Right renal pelvis (tissue), 4 donors: ENCODE data around the gene EIPR1. TPM values are rescaled to one million over a fixed set of nuclear protein-coding genes. Genes with fewer than 3 reads are reported as not detected.
A peak's percentile ranks its signal among the peaks of the same experiment; 100 is the strongest.
"Not testable (repeated sequence)": the region's sequence is repeated elsewhere in the genome, so short reads cannot be mapped to it uniquely, and the experiment has no call there.

Experiments
- DNase-seq, 4 donors: peaks; one replicate each; pipeline ENCODE4 v3.0.0-alpha.2; 2013; ENCODE audit warnings: low read depth in 4 of 4, low spot score in 3 of 4, missing footprints in 1 of 4
- polyA plus RNA-seq, 4 donors: library from polyadenylated mRNA; unstranded; fragments of 120-200 nt; gene quantifications; one replicate each; pipeline ENCODE4 v1.2.1, GENCODE V29; 2013; ENCODE audit not compliant: insufficient read length in 4 of 4

EIPR1 gene
- polyA plus RNA-seq, 4 donors = 25.4 to 26.1 (median 25.6) TPM

DNA sequence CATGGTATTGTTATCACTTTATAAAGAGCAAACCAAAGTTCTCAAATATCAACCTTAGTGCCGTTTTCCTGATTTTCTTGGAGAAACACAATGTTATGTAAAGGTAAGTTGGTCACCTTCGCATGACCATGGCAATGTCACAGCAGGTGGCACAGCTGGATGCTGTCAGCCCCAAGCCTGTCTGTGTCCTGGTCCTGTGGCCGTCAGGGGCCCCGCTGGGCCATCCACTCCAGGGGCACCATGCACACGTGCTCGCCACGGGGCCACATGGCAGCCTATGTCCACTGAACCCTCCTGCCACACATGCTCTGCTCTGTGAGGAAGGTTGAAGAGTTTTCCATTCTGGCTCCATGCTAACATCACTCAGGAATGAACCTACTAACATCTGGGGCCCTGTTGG lies 85.9 kb downstream of the EIPR1 start:
- no peak for DNase-seq

DNA sequence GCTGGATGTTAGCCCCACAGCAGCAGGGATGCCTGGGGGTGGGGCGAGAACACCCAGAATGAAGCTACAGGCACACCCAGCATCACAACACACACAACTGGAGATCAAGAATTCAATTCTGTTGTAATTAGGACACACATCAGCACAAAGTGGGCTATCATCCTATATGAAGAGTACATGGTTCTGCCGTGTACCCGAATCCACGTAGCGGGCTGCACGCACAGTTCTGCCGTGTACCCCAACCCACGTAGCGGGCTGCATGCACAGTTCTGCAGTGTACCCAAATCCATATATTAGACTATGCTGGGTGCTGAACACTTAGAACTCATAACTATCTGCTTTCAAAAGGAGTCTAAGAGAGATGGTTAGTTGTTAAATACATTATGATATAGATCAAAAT lies 86.5 kb downstream of the EIPR1 start:
- DNase-seq = no peak

DNA sequence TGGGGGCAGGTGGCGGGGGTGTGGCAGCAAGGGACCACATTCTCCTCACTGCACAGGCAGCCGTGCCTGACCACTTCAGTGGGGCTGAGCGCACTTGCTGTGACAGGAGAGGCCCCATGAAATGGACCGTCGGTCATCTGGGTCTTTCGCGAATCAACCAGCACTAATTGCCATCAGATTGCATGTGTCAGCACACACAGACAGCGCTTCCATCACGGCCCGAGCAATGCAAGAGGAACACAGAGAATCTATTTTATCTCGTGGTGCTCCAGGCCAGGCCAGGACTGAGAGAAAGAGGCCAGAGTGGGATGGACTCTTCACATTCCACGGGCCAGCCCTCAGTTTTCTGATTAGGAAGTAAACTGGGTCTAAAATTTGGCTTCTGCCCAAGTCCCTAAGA lies 87.0 kb downstream of the EIPR1 start:
- no peak for DNase-seq

DNA sequence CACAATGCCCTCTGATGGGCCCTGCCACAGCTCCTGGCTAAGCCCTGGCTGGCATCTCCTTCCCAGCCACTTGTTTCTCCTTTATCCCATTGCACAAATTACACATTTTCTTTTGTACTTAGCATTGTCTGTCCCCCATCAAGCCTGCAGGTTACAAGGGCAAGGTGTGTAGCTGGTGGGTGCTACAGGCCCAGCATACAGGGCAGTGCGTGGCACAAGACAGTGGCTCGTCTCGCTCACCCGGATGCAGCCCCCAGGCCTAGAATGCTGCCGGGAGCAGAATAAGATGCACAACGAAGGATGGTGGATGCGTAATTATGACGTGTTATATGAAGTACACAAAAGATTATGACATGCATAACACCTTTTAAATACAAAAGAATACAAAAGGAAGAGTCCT lies 87.6 kb downstream of the EIPR1 start:
- no peak for DNase-seq

DNA sequence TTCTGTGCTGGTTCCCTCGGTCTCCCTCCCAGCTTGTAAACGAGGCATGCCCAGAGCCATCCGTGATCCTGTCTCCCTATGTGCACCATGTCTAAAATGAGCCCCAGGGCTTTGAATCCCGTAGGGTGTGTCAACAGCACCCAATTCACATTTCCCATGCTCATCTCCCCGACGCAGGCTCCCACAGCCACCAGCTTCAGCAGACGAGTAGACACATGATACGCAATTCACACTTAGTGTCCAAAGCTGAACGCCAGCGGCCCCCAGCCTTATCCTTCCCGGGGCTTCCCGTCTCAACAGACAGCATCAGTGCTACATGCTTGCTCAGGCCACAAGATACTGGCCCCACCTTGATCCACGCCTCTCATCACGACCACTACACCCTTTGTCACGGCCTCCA lies 88.1 kb downstream of the EIPR1 start:
- DNase-seq = no peak

DNA sequence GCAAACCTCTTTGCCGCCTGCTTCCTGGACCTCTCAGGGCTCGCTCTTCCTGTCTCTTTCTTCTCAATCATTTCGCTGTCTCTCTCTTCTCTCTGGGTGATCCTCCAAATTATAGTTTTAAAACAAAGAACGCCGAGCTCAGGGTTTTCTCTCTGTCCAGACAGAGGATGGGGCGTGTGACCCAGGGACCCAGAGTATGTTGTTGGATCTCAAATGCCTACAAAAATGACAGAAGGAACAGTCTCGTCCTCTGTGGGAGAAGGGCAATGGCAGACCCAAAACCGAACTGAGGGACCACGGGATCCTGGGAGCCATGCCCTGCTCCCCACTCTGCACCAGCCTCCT lies 88.5 kb downstream of the EIPR1 start:
- DNase-seq = no peak

DNA sequence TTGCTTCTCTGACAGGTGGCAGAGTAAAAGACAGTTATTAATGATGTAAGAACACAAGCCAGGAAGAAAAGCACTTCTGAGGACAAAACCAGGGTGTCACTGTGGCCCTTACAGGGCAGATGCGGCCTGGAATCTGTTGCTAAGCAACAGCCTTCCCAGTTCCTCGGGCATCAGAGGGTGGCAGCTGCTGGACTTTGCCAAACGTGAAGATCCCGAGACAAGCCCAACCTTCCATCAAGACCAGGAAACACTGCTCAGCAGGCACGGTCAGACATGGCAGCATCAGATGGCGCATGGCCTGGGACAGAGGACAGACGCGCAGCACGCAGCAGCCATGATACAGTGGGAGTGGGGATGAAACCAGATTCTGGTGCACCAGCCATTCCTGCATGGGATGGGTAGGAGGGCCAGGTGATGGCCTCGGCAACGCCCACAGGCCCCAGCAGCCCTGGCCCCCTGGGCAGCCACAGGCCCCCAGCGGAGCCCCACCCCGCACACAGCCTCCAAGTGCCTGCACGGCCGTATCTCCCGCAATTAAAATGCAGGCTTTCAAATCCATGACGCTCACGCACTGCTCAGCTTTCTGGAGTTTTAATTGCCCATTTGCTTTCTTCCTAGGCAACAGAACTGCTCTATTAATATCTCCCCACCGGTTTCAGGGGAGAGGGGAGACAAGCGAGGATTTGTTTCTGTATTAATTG lies 89.0 kb downstream of the EIPR1 start:
- DNase-seq = no peak

DNA sequence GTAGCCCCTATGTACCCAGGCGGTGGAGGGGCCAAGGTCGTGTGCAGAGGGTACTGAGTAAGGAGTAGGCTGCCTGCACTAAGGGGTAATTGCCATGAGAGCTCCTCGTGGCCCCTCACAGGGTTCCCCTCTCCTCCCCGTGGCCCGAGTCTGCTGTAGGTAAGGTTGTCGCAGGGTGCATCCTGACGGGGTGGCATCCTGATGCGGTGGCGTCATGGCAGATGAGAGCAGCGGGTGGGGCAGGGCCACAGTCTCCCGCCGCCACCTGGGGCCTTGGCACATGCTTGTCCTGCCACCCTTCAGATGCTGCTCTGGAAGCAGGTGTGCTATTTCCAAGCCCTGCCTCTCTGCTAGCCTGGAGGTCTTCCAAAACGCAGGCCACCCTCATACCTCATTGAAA lies 89.7 kb downstream of the EIPR1 start:
- no peak for DNase-seq

DNA sequence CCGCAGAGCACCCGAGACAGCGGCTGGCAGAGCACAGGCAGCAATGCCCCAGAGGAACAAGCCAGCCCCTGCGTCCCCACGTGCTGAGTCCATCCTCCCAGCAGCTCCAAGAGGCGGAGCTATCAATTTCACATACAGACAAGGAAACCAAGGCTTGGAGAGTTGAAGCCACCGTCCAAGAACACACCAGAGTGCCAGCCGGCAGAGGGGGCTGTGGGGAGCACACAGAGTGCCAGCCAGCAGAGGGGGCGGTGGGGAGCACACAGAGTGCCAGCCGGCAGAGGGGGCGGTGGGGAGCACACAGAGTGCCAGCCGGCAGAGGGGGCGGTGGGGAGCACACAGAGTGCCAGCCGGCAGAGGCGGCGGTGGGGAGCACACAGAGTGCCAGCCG lies 91.0 kb downstream of the EIPR1 start:
- DNase-seq = not testable (repeated sequence)

DNA sequence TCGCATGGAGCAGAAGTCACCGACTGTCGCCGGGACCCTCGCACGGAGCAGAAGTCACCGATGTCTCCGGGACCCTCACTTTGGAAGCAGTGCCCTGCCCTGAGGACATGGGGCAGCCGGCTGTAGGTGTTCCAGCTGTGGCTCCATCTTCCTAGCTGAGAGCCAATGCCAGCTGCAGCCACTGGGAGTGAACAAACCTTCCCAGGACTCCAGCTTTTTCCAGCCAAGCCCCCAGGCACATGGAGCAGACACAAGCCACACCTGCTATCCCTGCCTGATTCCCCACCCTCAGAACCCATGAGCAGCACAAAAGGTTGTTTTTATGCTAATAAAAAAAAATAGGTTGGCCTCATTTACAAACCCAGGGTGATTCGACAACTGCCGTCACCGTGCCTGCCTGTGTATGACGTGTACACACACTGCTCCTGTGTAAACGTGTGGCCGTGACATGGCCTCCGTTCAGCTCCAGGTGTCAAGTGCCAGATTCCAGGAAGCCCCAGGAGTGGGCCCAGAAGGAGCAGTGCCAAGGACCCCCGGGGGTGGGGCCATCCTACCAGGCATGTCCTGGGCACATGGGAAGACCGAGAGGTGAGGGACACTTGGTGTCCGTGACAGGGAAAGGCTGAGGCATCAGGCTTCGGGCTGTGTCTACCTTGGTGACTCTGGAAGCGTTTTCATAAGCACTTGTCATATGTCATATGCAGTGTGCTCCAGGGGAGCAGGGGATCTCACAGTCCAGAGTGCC lies 91.5 kb downstream of the EIPR1 start:
- no peak for DNase-seq

DNA sequence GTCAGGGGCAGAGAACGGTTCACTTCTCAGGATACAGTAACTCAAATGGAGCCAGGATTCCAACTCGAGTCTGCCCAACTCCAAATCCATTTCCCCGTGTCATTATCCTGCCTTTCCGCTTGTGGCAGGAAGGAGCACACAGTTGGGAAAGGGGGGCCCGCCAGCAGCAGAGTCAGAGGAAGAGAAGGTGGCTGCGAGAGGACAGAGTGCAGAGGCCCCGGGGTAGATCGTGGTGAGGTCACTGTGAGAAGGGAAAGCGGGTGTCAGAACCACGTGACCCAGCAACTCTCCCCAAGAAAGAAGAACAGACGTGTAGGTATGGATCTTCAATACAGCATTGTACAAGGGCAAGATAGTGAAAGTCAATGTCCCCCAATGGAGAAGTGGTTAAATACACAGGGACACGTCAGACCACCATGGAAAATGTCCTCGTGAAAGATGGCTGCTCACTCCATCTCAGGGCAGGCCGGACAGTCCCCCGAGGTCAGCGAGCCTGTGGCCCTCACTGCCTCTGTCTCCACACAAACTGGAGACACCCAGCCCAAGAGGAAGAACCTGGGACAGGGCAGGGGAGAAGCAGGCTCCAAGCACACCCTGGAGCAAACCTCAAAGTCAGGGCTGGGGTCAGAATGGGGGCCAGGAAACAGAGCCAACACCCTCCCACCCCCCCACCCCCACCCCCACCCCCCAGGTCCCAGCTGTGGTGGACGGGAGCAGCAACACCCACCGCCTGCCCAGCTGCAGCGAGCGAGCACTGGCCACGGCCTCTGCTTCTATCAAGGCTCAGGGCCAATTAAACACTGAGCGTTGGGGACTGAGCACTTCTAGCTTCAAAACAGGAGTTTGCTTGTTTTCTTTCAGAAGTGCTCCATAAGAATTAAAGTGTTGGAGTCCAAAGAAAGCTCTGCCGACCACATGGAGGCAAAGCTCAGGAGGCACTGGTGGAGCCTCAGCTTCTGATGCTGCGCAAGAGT lies 92.7 kb downstream of the EIPR1 start:
- no peak for DNase-seq

DNA sequence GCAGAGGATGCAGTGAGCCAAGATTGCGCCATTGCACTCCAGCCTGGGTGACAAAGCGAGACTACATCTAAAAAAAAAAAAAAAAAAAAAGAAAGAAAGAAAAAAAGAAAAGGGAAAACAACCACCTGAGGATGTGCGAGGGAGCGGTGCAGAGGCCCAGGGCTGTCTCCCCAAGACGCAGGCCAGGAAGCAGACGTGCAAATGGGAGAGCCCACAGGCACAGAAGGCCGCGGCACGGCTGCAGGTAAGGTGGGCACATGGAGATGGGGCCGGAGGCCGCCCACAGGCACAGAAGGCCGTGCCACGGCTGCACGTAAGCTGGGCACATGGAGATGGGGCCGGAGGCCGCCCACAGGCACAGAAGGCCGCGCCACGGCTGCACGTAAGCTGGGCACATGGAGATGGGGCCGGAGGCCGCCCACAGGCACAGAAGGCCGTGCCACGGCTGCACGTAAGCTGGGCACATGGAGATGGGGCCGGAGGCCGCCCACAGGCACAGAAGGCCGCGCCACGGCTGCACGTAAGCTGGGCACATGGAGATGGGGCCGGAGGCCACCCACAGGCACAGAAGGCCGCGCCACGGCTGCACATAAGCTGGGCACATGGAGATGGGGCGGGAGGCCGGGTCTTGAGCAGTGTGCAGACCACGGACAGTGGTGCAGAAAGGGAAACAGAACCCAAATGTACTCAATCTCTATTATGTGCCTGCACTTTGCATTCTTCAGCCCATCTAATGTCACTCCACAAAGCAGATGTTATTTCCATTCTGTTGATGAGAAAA lies 93.6 kb downstream of the EIPR1 start:
- DNase-seq = not testable (repeated sequence)

DNA sequence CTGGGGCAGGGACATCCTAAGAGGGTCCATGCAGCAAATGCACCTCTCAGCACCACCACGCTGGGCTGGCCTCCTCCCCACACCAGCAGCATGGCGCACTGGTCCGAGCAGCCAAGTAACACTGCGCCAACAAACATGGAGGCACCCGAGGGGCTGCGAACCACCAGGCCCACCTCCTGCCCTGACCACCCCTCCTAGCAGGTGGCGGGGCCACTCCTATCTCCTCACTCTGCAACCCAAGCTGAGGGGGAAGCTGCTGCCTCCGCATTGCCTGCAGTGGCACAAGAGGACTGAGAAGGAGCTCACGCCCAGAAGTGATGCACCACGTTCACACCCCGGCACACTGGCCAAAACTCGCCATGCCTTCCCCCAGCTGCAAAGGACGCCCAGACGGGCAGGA lies 94.4 kb downstream of the EIPR1 start:
- DNase-seq = no peak

DNA sequence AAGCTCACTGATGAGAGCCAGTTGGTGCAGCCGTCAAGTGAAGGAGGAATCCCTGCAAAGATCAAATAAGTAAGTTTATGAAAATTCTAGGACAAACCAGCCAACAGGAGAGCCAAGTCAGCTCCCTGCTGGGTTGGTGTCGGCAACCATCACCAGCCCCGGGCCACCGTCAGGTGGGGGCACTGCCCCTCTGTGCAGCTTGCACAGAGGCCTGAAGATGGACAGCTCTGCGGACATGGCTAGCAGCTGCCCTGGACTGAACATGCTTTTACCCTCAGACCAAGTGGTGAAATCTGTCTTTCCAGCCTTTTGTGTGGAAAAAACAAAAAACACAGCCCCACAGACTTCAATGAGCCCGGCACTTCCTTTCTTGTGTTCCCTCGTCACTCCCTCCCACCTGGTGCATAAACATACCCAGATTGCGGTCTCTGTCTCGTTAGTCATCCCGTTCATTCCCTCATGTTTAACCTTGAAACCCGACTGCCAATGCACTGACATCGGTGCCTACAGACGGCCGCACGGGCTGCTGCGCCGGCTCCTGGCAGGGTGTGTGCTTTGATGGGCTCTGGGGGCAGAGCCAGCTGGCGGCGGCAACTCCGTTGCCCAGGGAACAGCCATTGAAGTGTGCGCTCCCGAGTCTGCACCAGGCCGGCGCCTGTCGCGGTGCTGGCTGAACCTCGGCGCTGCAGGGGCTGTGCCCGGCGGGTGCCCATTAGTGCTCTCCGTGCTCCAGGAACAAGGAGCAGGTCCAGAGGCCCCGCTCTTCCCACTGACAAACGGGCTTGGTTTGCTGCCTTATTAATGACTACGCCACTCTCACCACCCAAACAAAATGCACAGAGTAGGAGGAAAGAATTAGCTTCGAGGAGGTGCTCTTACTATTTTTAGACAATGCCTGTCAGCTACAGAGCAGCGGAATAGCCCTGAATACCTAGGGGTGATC lies 95.3 kb downstream of the EIPR1 start:
- peak in 3 of 4 donors; percentile 40 to 59 (median 54) for DNase-seq

DNA sequence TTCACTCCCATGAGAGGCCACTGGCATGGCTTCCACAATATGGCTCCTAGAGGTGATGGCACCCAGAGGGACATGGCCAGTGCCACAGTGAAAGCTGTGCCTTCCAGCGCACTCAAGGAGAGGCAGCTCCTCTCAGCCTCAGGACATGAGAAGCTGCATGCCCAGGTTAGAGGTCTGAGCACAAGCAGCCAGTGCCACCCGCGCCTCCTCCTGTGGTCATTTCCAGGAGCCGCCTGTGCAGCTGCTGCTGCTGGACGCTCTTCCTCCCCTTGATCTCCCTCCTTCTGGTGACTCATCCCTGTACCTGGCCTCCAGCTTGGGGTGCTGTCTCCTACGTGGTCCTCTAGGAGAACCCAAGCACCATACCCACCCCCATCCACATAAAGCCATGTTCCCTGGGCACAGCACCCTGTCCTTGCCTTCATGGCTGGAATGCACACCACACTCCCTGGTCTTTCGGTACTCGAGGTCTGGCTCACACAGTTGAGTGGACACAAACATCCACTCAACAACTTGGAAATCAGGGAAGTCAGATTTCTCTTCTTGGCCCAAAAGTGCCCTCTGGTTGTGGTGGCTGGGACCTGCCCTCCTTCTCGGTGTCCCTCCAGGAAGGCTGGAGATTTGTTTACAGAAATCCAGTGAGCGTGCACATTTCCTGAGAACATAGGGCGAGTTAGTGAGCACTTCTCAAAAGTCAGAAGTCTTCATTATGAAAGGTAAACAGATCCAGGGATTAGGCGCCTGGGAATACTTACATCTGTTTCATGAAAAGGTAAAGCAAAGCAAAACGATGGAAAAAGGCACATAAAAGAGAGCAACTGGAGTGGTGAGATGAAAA lies 96.7 kb downstream of the EIPR1 start:
- no peak for DNase-seq

DNA sequence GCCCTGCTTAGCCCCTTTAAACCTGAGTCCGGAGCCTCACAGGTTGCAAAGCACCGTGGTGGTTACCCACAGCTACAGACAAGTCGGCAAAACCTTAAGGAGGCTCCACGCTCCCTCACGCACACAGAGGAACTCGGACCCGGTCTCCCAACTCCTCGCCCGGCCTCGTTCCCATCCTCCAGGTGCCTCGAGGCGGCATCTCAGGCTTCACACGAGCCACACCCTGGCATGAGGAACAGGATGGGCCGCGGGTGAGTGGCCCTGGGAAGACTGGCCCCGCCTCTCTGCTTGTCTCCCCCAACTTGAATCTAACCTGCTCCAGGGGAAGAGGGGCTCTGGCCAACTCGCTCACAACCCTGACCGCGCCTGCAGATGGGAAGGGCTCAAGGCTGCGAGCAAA lies 97.4 kb downstream of the EIPR1 start:
- no peak for DNase-seq

DNA sequence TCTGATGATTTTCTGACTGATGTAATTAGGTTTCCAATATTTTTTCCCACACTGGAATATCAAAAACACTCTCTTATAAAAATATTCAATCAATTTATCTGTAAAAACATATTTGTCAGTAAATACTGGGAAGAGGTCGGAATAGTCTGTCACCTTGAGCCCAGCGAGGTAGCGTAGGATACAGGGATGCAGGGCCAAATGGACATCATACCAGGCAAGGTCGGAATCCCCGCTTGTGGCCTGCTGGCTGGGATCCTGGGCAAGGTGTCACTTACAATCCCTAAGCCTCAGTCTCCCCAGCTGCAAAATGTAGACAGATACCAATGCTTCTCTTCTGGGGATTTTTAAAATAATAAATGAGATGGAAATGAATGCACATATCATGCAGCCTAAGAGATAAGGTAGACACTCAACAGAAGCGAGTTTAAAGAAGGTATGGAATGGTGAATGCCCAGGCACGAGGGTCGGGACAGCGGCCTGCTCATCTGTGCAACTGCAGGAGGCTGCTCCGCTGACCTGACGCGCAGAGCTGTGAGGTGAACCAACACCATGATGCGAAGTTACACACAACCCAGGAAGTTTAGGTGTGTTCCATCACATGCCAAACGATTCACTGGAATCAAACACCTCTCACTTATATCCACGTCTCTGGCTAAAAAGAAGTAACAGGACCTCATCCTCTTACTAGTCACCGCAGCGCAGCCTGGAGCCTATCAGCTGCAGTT lies 98.2 kb downstream of the EIPR1 start:
- no peak for DNase-seq
